COLO668 (cell line): Measurements from ENCODE around the gene TMEM255B.
"Not testable (repeated sequence)": the region's sequence is repeated elsewhere in the genome, so short reads cannot be mapped to it uniquely, and the experiment has no call there.

Experiments used
- DNase-seq: peaks from one replicate; lab custom pipeline; 2025; ENCODE audit not compliant: unreplicated experiment; lab: John Stamatoyannopoulos, UW

TMEM255B gene

GRCh38 chr13:113815151-113816058, 56.4 kb downstream of the TMEM255B start:
- no peak for DNase-seq

DNA sequence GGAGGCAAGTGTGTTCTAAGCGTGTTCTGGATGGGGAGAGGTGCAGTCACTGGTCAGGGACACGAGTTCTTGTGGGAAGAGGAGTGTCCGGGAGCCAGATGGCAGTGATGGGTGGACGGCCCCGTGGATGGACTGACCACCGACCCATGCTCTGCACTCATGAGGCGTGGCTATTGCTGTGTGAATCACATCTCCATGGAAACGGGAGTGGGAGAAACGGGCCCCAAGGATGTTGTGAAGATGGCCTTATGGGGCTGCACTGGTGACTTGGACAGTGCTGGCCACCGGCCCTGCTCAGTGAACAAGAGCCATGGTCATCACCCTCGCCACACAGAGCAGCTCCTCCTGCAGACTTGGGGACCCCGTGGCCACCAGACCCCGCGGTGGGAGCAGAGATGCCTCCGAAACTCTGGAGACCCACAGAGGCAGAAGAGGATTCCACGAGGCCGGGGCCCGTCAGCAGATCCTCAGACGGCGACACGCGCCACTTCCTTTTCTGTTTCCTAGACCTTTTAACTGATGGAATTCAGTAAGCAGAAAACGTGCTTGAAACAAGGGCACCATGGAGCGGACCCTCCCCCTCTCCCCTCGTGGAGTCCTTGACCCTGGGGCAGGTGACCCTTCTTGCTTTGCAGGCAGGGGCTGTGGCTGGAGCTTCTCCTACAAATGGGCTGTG, 57.4 kb downstream of the TMEM255B start:
- DNase-seq = no peak

GRCh38 chr13:113816946-113817859, 58.2 kb downstream of the TMEM255B start:
- peak; percentile 99 for DNase-seq

- DNase-seq = no peak
These were observed 59.0 kb downstream of the TMEM255B start for GRCh38 chr13:113817860-113818691.

DNA sequence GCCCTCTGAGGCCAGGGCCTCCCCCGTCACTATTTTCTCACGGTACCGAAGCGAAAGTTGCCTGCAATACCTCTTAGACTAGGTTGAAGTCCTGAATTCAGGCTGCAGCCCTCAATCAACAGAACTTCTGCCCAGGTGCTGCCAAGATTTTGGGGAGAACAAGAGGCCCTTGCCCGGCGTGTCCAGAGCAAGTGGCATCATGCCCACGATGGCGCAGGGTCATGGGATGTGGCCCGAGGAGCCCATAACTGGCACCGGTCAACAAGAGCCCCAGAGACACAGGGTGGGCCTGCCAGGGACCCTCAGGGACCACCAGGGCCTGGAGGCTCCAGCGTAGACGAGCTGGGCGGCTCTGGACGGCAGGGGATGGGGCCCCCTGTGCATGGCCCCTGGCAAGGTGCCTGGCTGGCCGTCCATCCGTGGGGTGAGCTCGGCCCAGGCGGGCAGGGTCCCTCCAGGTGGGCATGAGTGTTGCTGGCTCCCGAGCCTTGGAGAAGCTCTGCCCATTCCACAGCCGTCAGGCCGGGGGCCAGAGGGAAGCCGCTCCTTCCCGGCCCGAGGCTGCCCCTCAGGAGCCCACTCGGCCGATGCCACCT, 59.8 kb downstream of the TMEM255B start:
- no peak for DNase-seq

- DNase-seq = no peak
These were observed 60.3 kb downstream of the TMEM255B start for GRCh38 chr13:113819341-113819730.

- no peak for DNase-seq
These were observed 61.0 kb downstream of the TMEM255B start for GRCh38 chr13:113819731-113820715.

DNA sequence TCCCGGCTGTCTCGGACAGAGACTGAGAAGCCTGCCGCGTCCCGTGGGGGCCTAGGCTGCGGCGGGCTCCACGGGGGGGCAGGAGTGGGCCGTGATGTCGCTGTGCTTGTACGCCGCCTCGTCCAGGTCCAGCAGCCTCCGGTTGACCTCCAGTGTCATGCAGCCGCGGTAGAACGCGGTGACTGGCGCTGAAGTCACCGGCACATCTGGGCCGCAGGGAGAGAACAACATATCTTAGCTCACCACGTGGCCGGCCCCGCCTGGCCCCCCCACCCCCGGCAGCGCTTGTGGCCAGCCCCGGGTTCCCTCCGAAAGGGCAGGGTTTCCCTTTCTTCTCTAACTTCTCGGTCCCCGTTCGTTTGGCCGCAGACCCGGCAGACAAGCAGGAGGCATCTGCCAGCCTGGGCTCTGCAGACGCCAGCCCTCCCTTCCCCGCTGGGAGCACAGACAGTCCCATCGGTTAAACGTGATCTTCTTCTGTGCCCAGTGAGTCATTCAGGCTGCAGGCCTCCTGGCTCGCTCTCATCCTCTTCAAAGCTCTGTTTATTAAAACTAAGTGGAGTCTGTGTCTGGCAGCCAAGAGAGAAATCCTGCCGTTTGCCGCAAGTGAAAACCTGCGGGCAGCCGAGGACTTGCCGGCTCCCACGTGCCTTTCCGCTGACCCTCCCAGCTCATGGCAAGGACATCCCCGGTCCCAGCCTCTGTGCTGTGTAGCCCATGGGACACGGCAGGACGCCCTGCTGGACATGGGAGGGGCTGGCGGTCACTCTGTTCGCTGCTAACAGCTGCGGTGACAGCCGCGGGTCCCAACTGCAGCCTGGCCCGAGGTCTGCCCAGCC, 62.0 kb downstream of the TMEM255B start:
- DNase-seq = no peak

- DNase-seq = no peak
These were observed 62.8 kb downstream of the TMEM255B start for GRCh38 chr13:113821847-113822246.

- DNase-seq = no peak
These were observed 63.2 kb downstream of the TMEM255B start for GRCh38 chr13:113822266-113822665.

GRCh38 chr13:113822956-113823744, 64.1 kb downstream of the TMEM255B start:
- DNase-seq = no peak

DNA sequence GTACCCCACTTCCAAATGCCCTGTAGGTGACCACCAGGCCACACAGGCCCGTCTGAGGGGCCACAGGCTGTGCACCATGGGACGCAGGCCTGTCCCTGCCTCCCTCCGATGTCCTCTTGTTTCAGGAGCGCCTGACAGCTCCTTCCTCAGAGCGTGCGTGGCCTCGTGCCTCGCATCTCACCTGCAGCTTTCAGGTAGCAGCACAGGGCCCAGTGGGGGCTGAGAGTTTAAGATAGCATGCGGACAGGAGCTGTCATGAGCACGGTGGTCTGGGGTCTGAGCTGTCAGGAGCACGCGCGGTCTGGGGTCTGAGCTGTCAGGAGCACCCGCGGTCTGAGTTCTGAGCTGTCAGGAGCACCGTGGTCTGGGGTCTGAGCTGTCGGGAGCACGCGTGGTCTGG, 64.7 kb downstream of the TMEM255B start:
- no peak for DNase-seq

DNA sequence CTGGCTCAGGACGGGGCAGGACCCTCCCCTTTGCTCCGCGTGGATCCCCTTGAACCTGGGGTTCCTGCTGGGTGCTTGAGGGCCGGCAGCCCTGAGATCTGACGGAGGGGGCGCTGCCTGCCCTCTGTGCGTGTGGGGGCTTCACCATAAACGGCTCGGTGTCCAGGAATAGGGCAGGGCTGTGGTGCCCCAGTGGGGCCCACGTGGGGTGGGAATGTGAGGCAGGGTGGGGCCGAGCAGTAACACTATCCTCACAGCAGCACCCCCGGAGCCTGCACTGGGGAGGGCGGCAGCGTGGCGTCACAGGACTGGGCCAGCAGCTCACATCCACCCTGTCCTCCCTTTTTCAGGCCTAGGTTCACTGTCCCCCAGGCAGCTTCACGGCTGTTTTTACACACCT, 66.8 kb downstream of the TMEM255B start:
- no peak for DNase-seq

DNA sequence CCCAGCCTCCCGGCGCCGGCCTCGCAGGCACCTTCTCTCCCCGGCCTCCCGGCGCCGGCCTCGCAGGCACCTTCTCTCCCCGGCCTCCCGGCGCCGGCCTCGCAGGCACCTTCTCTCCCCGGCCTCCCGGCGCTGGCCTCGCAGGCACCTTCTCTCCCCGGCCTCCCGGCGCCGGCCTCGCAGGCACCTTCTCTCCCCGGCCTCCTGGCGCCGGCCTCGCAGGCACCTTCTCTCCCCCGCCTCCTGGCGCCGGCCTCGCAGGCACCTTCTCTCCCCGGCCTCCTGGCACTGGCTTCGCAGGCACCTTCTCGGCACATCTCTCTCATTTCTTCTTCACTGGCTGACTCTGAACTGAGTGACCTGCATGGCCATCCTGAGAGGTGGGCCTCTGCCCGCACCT, 67.4 kb downstream of the TMEM255B start:
- DNase-seq = not testable (repeated sequence)

- DNase-seq = no peak
These were observed 68.0 kb downstream of the TMEM255B start for GRCh38 chr13:113827021-113827420.

DNA sequence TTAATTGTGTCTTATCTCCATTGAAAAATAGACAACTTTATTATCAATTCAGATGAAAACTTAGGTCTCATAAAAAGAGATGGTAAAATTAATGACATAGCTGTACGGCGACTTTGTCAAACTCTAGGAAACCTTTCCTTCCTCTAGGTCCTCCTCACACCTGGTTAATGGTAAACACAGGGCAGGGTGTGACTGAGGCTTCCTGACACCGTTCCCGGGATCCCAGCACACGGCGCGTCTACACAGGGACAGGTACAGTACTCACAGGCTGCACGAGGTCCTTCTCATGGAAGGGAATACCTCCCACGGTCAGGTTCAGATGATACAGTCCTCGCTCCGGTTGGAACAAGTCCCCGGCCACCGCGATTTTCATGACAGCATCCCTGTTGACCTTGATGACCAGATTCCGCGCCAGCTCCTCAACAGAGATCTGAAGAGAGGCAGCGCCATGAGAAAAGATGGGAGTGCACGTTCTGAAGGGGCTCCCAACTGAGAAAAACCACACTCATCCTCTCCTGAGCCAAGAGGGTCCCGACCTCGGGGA, 69.3 kb downstream of the TMEM255B start:
- no peak for DNase-seq

DNA sequence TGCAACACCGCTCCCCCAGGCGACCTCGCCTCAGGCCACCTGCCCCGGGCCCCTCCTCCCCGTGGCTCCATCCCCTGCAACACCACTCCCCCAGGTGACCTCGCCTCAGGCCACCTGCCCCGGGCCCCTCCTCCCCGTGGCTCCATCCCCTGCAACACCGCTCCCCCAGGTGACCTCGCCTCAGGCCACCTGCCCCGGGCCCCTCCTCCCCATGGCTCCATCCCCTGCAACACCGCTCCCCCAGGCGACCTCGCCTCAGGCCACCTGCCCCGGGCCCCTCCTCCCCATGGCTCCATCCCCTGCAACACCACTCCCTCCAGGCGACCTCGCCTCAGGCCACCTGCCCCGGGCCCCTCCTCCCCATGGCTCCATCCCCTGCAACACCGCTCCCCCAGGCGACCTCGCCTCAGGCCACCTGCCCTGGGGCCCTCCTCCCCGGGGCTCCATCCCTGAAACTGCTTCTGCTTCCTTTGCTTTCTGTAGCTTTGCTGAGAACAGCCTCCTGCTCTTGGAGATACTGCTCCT, 71.5 kb downstream of the TMEM255B start:
- DNase-seq = not testable (repeated sequence)
